ENCODE results near the gene PRKCD.

PRKCD gene

GRCh38 chr3:53154881-53155285 lies 6.1 kb upstream of the PRKCD start:
- no peak for DNase-seq (ENCODE audit: low read depth in 2 of 2, low spot score in 1 of 2)

DNA sequence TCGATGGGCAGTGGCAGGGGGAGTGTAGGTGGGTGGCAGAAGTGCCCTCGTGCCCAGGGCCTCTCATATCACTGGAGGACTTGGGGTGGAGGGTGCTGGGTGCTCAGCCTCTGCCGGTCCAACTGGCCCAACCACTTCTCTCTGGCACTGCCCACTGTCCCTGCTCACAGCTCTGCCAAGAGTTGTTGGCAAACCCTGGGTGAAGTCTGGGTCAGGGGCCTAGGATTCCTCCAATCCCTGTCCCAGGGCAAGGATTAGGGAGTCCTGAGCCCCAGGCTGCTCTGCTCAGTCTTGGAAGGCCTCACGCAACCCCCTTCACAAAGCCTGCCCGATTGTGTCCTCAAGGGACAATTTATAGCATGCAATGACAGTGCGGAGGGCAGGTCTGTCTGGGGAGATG lies 5.2 kb upstream of the PRKCD start:
- DNase-seq (ENCODE audit: low read depth in 2 of 2, low spot score in 1 of 2): no peak

DNA sequence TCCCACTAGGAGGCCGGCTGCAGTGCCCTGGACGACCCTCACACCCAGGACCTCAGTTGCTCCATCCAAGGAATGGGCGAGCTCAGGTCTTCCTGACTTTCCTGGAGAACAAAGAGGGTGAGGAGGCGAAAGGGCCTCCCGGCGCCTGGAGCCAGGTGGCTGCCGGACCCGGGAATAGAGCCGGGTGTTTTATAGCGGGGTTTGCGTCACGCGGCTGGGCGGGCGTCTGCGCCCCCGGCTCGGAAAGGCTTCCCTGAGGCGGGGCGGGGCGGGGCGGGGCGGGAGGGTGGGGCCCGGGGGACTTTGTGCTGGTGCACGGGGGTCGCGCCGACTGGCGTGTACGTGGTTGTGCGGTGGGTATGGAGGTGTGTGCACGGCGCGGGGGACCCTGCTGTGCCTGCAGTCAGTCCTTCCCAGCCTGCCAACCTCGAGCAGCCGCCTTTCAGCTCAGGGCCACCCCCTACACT lies 4.6 kb upstream of the PRKCD start:
- DNase-seq (ENCODE audit: low read depth in 2 of 2, low spot score in 1 of 2): no peak

GRCh38 chr3:53157974-53158580 lies 2.9 kb upstream of the PRKCD start:
- DNase-seq (ENCODE audit: low read depth in 2 of 2, low spot score in 1 of 2): no peak

DNA sequence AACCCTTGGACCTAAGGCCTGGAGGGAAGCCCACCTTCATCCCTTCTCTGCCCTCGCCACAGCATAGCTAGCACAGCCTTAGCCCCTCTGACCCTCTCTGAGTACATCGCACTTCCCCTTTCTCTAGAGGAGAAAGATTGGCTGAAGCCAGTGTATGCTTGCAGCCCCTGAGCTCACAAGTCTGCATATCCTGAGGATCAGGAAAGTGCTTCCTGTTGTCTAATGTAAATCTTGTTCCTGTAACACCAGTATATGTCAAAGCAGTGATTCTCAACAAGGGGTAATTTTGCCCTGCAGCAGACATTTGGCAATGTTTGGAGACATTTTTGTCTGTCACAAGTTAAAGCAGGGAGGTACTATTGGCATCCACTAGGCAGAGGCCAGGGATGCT lies 2.2 kb upstream of the PRKCD start:
- DNase-seq (ENCODE audit: low read depth in 2 of 2, low spot score in 1 of 2): no peak

GRCh38 chr3:53159156-53160060 lies 1.6 kb upstream of the PRKCD start:
- no peak for DNase-seq (ENCODE audit: low read depth in 2 of 2, low spot score in 1 of 2)

DNA sequence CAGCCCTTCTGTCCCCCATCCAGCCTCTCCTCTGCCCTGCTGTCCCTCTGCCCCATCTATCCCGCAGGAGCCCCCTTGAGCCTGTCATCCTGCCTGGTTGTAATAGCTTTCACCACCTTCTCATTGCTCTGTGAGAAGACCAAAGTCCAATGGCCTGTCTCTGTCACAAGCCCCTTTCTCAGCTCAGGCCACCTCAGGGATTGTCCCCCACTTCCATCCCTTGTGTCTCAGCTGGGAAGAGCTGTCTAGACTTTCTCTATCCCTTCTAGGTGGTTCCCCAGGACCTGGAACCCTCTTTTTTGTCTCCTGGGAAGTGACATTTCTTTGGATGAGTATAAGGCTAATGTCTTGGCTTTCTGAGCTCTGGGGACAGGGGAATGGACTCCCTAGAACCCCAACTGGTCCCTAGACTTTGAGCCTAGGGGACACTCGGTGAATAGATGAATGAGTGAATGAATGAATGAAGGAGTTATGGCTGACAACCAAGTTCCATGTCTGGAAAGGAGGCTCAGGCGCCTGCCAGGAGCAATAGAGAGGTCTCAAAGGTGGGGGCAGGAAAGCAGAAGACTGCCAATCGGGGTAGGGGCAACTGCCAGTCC lies 849 bp upstream of the PRKCD start:
- no peak for DNase-seq (ENCODE audit: low read depth in 2 of 2, low spot score in 1 of 2)

GRCh38 chr3:53161450-53161819 lies 426 bp downstream of the PRKCD start:
- DNase-seq (ENCODE audit: low read depth in 2 of 2, low spot score in 1 of 2): no peak

DNA sequence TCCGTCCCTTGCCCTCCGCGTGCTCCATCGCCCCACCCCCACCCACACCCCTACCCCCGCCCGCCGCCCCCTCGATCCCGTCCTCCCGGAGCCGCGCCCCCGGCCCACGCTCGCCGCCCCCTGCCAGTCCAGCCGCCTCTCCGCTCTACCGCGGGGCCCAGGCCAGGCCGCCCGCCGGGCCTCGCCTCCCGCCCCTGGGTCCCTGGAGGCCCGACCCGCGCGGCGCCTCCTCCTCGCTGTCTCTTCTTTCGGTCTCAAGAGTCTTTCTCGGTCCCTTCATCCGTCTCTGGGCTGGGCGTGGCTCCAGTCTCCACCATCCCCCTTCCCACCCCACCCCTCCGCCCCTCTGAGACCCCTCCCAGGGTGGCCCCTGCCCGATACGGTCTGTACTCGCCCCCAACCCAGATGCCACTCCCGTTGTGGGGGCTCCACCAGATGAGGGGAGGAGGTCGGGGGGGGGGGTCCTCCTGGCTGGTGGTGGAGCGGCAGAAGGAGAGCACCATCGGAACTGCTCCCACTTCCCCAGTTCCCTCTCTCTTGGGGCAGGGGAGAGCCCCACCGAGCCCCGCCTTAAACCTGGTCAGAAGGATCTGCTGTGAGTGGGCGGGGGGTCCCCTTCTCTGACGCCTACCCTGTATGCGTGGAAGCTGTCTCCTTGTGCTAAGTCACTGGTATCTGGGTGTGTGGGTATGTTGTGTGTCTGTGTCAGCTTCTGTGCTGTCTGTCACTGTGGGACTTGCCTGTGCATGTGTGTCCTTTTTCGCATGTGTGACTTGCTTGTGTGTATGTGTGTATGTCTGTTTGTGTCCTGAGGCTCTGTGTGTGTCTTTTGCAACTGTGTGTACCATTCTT lies 1.0 kb downstream of the PRKCD start:
- peak; percentile 20 to 30 for DNase-seq (ENCODE audit: low read depth in 2 of 2, low spot score in 1 of 2)

DNA sequence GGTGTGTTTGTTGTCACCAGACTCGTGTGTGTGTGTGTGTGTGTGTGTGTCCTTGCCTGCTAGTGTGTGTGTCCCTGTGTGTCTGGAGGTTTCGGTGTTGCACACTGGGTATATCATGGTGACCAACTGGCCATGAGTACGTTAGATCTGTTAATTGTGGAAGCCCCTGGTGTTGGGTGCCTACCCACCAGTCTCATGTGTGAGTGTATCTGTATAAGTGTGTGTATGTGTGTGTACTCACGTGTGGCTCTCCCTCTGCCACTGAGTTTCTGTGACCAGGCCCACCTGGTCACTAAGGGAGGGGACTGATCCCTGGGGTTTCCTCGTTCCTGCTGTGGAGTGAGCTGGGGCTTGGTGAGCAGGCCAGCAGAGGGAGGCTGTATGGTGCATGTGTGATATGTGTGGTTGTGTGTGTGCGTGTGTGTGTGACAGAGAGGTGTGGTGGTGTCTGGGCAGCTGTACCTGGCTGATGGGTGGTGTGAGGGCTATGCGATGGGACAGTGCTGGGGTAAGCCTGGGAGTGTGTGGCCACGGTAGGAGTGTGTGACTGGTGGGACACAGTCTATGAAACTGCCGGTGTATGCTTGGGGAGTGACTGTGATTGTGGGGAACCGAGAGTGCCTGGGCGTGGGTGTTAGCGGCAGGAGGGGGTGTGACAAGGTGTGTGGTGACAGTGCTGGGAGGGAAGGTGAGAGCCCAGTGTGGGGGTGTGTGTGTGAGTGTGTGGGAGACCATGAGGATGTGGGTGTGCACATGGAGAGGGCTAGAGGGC lies 1.8 kb downstream of the PRKCD start:
- DNase-seq (ENCODE audit: low read depth in 2 of 2, low spot score in 1 of 2): peak; percentile 31 to 52

DNA sequence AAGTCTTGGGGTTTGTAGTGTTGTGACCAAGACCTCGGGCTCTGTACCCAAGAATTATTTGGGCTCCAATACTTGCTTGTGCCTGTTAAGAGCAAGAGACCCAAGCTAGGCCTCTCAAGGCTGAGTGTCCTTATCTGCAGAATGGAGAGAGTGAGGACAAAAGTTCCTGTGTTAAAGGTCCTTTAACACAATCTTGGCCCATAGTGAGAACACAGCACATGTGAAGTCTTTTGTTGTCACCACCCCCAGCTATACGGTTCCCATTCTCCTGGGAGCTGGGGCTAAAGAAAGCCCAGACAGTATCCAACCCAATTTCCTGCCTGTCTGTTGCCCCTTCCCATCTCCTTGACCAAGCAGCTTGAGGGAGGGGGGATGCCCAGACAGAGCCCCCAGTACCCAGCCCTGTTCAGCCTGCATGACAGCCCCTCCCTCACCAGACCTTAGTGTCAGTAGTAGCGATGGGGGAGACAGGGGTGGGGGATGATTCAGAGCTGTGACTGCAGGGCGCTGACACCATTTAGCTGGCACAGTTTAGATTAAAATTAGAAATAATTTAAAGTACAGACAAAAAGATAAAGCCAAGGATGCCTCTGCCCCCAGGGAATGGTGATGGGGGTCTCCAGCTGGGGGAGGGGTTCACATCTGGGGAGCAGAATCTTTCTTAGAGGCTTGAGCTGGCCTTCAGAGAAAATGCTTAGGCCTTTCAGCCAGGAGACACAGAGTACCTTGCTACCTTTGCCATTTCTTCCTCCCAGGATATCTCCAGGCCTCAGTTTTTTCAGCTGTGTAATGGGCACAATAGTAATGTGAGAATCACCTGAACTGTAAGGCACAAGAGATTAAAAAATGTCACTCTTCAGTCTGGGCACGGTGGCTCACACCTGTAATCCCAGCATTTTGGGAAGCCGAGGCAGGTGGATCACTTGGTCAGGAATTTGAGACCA lies 2.7 kb downstream of the PRKCD start:
- DNase-seq (ENCODE audit: low read depth in 2 of 2, low spot score in 1 of 2): no peak

GRCh38 chr3:53164911-53165310 lies 3.9 kb downstream of the PRKCD start:
- no peak for DNase-seq (ENCODE audit: low read depth in 2 of 2, low spot score in 1 of 2)

- no peak for DNase-seq (ENCODE audit: low read depth in 2 of 2, low spot score in 1 of 2)
Measured at GRCh38 chr3:53166206-53166605, 5.2 kb downstream of the PRKCD start.

DNA sequence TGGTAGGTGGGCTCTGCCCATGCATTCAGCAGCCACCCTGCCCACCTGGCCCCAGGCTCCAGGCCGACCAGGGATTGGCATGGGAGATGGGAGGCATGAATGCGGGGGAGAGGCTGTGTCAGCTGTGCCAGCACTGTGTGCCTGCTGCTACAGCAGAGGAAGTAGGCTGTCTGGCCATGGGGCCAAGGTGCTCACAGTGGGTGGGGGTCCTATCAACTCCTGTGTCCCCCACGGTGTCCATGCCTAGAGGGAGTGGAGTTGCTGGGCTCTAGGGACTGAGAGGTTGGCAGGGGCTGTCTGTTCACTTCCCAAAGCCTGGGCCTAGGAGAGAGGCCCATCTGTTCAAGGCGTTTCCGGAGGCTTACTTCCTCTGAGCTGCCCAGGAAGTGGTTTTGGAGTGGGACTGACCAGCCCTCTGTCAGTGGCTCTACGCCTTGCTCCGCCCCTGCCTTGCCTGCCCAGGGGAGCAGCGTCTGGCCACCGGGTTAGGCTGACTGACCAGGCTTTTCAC lies 5.8 kb downstream of the PRKCD start:
- no peak for DNase-seq (ENCODE audit: low read depth in 2 of 2, low spot score in 1 of 2)

GRCh38 chr3:53167418-53168174 lies 6.6 kb downstream of the PRKCD start:
- DNase-seq (ENCODE audit: low read depth in 2 of 2, low spot score in 1 of 2): no peak

DNA sequence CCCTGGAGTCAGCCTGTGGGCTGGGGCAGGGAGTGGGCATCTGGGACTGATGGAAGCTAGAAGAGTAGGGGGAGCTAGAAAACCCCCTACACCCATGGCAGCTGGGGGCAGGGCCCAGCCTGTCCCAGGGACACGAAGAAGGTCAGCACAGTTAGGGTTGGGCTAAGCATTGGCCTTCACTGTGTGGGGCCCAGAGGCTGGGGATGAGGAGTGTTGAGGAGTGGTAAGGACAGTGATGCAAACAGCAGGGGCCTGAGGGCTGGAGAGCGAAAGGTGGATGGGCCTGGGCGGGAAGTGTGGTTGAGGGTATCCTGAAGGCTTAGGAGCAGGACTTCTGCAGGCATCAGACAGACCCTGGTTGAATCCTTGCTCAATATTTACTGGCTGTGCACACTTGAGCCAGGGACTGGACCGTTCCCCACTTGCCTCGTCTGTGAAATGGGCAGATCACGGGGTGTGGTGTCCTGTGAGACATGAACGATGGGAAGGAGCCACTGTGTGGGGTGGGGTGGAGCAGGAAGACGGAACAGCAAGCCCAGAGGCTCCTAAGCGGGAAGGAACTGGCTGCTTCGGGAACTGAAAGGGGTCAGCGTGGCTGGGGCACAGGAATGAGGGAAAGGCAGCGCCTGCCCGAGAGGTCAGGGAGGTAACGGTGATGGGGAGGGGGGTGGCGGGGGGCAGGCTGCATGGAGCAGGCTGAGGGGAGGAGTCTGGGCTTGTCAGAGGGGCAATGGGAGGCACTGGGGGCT lies 7.3 kb downstream of the PRKCD start:
- DNase-seq (ENCODE audit: low read depth in 2 of 2, low spot score in 1 of 2): no peak

DNA sequence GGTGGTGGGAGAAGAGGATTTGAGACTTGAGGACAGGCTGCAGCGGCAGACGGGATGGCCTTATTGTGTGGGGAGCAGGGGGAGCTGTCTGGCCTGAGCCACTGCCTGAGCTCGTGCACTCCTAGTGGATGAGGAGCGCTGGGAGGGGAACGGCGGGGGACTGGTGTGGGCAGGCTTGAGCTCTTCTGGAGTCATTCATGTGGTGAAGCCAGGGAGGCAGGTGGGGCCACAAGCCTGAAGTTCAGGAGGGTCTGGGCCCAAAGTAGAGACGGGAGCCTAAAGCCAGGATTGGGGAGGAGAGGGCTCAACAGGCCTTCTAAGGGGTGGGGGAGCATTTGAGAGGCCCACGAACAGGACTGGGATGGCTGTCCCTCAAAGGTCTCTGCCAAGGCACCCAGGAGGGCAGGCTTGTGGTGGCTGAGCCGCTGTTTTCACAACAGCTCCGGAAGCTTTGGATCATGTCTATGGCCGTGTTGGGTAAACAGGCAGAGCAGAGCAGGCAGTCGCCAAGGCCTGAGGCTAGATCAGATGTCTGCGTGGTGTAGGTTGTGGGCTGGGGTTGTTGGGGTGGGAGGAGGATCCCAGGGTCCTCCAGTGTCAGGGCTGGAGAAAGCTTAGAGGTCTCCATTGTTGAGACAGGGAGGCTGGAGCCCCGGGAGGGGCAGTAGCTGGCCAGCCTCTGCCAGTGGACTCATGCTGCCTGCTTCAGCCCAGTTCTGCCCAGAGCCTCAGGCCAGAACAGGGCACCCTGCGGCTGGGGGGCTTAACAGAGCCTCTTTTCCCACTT lies 8.2 kb downstream of the PRKCD start:
- no peak for DNase-seq (ENCODE audit: low read depth in 2 of 2, low spot score in 1 of 2)
